BE2C (cell line): ENCODE results near the gene KCTD5.
A peak's percentile ranks its signal among the peaks of the same experiment; 100 is the strongest.
"Not testable (repeated sequence)": the region's sequence is repeated elsewhere in the genome, so short reads cannot be mapped to it uniquely, and the experiment has no call there.

Source experiments
- DNase-seq: peaks from one replicate; pipeline ENCODE4 v3.0.0-alpha.2; 2020
- H3K27me3 ChIP-seq: fragments of 250-450 bp; sonication (Bioruptor Pico); 2 replicates; pipeline ENCODE4 v1.5.1; 2020; ENCODE audit warnings: mild to moderate bottlenecking
- H3K36me3 ChIP-seq: fragments of 250-450 bp; sonication (Bioruptor Pico); 2 replicates; pipeline ENCODE4 v1.5.1; 2020; ENCODE audit warnings: mild to moderate bottlenecking
- H3K4me1 ChIP-seq: fragments of 250-450 bp; sonication (Bioruptor Pico); 2 replicates; pipeline ENCODE4 v1.5.1; 2020
- H3K4me3 ChIP-seq: 2 replicates; pipeline ENCODE4 v1.5.1; 2011; ENCODE audit warnings: low read depth, low read length
- H3K9me3 ChIP-seq: fragments of 250-450 bp; sonication (Bioruptor Pico); 2 replicates; pipeline ENCODE4 v1.5.1; 2020
- TF ChIP-seq, protein P1 (sequence below): IDR thresholded peaks from 2 replicates; pipeline ENCODE4 v1.5.1; 2012; ENCODE audit warnings: mild to moderate bottlenecking, low read depth, low read length

Gene KCTD5

DNA sequence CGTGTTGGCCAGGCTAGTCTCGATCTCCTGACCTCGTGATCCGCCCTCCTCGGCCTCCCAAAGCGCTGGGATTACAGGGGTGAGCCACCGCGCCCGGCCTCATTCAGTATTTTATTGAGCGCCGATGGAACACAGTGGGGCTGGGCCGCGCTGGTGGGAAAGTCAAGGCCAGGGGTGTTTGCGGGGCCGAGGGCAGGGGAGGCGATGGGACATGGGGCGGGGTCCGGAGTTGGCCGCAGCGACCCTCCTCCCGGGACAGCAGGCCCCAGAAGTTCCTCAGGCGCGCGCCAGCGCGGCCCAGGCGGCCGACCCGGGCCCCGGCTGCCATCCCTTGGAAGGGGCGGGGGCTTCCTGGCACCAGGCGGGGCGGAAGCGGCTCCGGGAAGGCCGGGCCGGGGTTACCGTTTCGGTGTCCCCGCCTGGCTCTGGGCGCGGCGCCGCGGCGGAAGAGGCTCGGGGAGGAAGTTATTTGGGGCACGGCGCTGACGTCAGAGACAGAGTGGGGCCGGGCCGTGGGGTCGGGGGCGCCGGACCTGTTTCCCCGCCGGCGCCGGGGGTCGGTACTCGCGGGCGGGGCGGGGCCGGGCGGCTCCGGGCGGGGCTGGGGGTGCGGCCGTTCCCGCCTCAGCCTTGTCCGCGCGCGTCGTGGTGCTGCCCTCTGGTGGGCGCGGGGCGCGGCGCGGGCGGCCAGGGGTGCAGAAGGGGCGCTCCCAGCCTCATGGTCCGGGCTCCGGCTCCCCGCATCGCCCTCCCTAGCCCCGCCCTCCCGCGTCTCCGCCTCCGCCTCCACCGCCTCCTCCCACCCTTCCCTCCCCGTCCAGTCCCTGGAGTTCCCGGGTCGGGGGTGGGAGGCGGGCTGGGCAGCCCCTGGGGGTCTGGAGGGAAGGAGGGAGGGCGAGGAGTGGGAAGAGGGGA is 38.7 kb downstream of the KCTD5 start:
- no peaks in the 10 kb centered on the region for H3K27me3 ChIP-seq
- H3K36me3 ChIP-seq: no peaks in the 10 kb centered on the region
- TF ChIP-seq, protein P1, sequence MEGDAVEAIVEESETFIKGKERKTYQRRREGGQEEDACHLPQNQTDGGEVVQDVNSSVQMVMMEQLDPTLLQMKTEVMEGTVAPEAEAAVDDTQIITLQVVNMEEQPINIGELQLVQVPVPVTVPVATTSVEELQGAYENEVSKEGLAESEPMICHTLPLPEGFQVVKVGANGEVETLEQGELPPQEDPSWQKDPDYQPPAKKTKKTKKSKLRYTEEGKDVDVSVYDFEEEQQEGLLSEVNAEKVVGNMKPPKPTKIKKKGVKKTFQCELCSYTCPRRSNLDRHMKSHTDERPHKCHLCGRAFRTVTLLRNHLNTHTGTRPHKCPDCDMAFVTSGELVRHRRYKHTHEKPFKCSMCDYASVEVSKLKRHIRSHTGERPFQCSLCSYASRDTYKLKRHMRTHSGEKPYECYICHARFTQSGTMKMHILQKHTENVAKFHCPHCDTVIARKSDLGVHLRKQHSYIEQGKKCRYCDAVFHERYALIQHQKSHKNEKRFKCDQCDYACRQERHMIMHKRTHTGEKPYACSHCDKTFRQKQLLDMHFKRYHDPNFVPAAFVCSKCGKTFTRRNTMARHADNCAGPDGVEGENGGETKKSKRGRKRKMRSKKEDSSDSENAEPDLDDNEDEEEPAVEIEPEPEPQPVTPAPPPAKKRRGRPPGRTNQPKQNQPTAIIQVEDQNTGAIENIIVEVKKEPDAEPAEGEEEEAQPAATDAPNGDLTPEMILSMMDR: peak; percentile 39; the same call in 1 of the 2 replicates
- H3K4me1 ChIP-seq: no peaks in the 10 kb centered on the region
- no peaks in the 10 kb centered on the region for H3K9me3 ChIP-seq
- DNase-seq: peak; percentile 96
- peak overlapping the region; percentile 65 for H3K4me3 ChIP-seq

DNA sequence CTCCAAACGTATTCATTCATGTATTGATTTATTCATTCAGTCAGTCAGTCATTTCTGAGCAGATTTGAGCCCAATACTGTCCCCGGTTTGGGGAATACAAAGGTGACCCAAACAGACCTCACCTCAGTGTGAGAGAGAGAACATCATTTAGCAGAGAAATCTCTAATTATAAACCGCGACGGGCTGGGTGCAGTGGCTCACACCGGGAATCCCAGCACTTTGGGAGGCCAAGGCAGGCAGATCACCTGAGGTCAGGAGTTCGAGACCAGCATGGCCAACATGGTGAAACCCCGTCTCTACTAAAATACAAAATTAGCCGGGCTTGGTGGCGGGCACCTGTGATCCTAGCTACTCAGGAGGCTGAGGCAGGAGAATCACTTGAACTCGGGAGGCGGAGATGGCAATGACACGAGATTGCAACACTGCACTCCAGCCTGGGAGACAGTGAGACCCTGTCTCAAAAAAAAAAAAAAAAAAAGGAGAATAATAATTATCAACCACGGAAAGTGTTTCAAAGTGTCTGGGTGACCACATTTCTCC is 39.4 kb downstream of the KCTD5 start:
- not testable (repeated sequence) for H3K9me3 ChIP-seq, H3K4me1 ChIP-seq, H3K27me3 ChIP-seq, H3K36me3 ChIP-seq, DNase-seq
- peak overlapping the region; percentile 65 for H3K4me3 ChIP-seq

DNA sequence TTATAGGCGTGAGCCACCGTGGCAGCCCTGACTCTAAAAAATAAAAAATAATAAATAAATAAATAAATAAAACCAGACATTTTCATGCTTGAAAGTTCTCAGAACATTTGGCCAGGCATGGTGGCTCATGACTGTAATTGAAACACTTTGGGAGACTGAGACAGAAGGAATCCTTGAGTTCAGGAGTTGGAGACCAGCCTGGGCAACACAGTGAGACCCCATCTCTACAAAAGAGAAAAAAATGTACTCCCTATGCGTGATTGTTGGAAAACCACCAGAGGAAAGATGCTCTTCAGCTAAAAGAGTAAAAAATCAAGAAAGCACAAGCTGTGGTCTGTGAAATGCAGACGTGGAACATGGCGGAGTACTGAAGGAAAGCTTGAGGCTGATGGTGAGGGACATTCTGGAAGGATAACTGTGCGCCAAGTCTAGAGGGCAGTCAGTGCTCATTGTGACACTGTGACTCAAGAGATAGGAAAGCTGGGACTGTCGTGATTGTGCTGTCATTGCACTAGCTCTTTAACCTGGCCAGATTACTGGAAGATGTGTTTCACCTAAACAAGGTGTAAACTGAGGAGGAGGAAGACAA is 41.9 kb downstream of the KCTD5 start:
- TF ChIP-seq, protein P1: no peak
- Histone ChIP-seq H3K4me1 (no peaks in the 10 kb centered on the region), H3K27me3 (no peaks in the 10 kb centered on the region), H3K36me3 (no peaks in the 10 kb centered on the region), H3K9me3 (no peaks in the 10 kb centered on the region), H3K4me3 (no peak overlapping the region)
- no peak for DNase-seq

DNA sequence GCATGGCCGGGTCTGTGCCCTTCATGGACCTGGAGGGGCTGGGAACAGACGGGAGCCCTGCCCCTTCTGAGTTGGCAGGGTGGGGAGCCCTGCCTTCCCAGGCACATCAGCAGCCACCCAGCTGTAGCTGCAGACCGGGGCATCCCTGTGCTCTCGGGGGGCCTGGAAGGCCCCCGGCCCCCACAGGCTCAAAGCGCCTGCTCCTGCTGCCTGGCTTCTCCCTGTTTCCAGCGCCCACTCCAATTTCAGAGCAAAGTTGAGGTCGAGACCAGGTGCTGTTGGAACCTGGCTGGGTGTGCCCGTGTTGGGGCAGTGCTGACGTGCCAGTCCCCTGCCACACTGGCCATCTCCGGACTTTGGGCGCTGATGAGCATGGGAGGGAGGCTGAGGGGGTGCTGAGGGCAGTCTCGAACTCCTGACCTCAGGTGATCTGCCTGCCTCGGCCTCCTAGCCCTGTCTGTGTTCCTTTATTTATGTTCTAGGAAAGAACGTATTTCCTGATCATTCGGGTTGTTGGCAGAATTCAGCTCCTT is 42.6 kb downstream of the KCTD5 start:
- H3K9me3 ChIP-seq: no peaks in the 10 kb centered on the region
- H3K36me3 ChIP-seq: no peaks in the 10 kb centered on the region
- H3K4me1 ChIP-seq: no peaks in the 10 kb centered on the region
- DNase-seq: no peak
- H3K4me3 ChIP-seq: no peak overlapping the region
- TF ChIP-seq, protein P1: no peak
- H3K27me3 ChIP-seq: no peaks in the 10 kb centered on the region

DNA sequence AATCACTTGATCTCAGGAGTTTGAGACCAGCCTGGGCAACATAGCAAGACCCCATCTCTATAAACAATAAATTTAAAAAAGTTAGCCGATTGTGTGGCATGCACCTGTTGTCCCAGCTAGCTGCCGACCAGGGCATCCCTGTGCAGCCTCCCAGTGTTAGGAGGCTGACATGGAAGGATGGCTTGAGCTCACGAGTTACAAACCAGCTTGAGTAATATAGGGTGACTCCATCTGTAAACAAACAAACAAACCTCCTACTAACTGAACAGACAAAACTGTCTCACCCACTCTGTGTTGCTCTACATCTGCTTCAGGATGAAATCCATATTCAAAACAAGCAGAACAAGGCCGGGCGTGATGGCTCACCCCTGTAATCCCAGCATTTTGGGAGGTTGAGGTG is 44.6 kb downstream of the KCTD5 start:
- Histone ChIP-seq H3K27me3 (no peaks in the 10 kb centered on the region), H3K4me1 (no peaks in the 10 kb centered on the region), H3K4me3 (no peak overlapping the region), H3K36me3 (no peaks in the 10 kb centered on the region), H3K9me3 (no peaks in the 10 kb centered on the region)
- no peak for DNase-seq
- TF ChIP-seq, protein P1: no peak

DNA sequence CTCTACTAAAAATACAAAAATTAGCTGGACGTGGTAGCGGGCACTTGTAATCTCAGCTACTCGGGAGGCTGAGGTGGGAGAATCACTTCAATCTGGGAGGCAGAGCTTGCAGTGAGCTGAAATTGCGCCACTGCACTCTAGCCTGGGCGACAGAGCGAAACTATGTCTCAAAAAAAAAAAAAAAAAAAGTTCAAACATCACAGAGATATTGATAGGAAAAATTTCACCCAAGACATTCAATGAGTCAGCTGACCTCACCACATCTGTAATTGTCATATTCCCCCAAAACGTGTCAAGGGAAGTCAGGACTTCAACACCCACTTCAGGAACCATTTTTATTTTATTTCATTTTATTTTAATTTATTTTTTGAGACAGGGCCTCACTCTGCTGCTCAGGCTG is 45.7 kb downstream of the KCTD5 start:
- DNase-seq: no peak
- no peaks in the 10 kb centered on the region for H3K27me3 ChIP-seq
- H3K4me3 ChIP-seq: no peak overlapping the region
- no peaks in the 10 kb centered on the region for H3K4me1 ChIP-seq
- no peaks in the 10 kb centered on the region for H3K9me3 ChIP-seq
- TF ChIP-seq, protein P1: no peak
- H3K36me3 ChIP-seq: no peaks in the 10 kb centered on the region
